Frontal cortex (tissue), 4 donors: ENCODE measurements around the gene MAMLD1. TPM values are rescaled to one million over a fixed set of nuclear protein-coding genes. Genes with fewer than 3 reads are reported as not detected.

ENCODE experiments used
- DNase-seq, 2 donors: peaks; one replicate each; pipeline ENCODE4 v3.0.0; 2012; ENCODE audit warnings: low spot score in 2 of 2
- FAIRE-seq: peaks from 2 replicates; lab custom pipeline; 2012; peaks lifted over from hg19 to GRCh38; lab: Jason Lieb, UNC
- total RNA-seq: library from RNA; depleted of rRNA; stranded (reverse); fragments of >200 nt; gene quantifications from one replicate; pipeline ENCODE4 v1.2.3, GENCODE V29; 2014
- donor health status: control.
- donor health status: control.
- donor health status: control.

The MAMLD1 gene
- total RNA-seq, 1 donor from 2014 or later: 2.4 TPM

- DNase-seq: no peak
- FAIRE-seq: no peak
Observed at GRCh38 chrX:150517303-150517910, 154.3 kb downstream of the MAMLD1 start.

GRCh38 chrX:150522494-150522893, 159.4 kb downstream of the MAMLD1 start:
- FAIRE-seq (no peak), DNase-seq (no peak)

- no peak for FAIRE-seq
Observed at GRCh38 chrX:150525061-150525919, 162.2 kb downstream of the MAMLD1 start.

GRCh38 chrX:150526692-150527091, 163.6 kb downstream of the MAMLD1 start:
- FAIRE-seq: no peak
- DNase-seq: no peak

More at GRCh38 chrX:150525061-150525919, 162.2 kb downstream of the MAMLD1 start:
- DNase-seq: peak in 1 of 2 donors; percentile 41

GRCh38 chrX:150527108-150527507, 164.0 kb downstream of the MAMLD1 start:
- DNase-seq: no peak
- no peak for FAIRE-seq

- DNase-seq (no peak), FAIRE-seq (no peak)
Observed at GRCh38 chrX:150529587-150529986, 166.5 kb downstream of the MAMLD1 start.

DNA sequence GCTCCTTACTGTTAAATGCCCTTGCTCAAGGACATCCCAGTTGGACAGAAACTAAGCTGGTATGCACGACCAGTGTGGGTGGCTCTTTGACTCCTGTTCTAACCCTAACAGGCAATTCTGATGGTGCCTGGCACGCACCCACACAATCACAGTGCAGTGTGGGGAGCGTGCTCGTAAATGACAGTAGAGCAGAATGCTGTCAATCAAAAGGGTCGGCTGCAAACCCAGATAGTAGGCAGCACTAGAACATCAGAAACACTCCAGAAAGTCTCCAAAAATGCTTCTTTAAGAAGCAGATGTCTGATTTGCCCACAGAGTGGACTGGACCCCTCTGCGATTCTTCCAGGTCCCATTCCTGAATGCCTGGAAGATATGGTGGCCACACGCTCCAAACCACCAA, 167.7 kb downstream of the MAMLD1 start:
- DNase-seq (no peak), FAIRE-seq (no peak)

GRCh38 chrX:150531467-150531866, 168.3 kb downstream of the MAMLD1 start:
- no peak for FAIRE-seq

GRCh38 chrX:150533863-150534262, 170.7 kb downstream of the MAMLD1 start:
- no peak for FAIRE-seq

More at GRCh38 chrX:150531467-150531866, 168.3 kb downstream of the MAMLD1 start:
- no peak for DNase-seq

GRCh38 chrX:150536455-150537116, 173.5 kb downstream of the MAMLD1 start:
- DNase-seq: no peak
- no peak for FAIRE-seq

More at GRCh38 chrX:150533863-150534262, 170.7 kb downstream of the MAMLD1 start:
- DNase-seq: no peak

- no peak for FAIRE-seq
- no peak for DNase-seq
Observed at GRCh38 chrX:150537851-150538250, 174.7 kb downstream of the MAMLD1 start.

DNA sequence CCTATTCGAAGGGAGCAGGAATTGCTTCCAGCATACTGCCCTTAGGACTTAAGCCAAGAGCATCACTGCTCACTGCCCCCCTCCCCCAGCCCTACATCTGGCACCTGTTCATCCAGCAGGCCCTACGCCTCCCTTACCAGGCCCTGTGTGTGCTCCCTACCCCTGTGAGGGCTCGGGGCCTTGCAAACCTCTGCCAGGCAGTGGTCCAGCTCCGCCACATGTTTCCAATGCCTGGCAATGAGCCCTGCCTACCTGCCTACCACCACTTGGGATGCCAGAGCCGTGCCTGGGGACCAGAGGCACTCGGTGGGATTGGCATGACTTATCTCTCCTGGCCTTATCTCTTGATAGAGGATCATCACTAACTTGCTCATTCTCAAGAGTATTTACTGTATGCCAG, 177.8 kb downstream of the MAMLD1 start:
- no peak for FAIRE-seq
- DNase-seq: no peak

DNA sequence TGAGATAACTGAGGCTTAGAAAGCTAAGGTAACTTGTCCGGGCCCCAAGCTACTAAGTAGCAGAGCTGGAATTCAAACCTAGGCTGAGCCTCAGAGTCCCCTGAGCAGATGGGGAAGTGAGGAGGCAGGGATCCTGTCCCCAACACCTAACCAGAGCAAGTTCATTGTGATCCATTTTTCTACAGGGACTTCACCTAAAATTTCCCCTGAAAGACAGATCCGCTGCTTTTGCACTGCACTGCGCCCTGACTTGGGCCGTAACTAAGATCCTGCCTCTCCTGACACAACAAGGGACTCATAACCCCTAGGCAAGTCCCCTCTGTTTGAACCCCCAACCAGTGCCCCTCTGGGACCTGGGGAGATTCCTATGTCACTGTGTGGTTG, 179.7 kb downstream of the MAMLD1 start:
- FAIRE-seq: no peak
- no peak for DNase-seq

DNA sequence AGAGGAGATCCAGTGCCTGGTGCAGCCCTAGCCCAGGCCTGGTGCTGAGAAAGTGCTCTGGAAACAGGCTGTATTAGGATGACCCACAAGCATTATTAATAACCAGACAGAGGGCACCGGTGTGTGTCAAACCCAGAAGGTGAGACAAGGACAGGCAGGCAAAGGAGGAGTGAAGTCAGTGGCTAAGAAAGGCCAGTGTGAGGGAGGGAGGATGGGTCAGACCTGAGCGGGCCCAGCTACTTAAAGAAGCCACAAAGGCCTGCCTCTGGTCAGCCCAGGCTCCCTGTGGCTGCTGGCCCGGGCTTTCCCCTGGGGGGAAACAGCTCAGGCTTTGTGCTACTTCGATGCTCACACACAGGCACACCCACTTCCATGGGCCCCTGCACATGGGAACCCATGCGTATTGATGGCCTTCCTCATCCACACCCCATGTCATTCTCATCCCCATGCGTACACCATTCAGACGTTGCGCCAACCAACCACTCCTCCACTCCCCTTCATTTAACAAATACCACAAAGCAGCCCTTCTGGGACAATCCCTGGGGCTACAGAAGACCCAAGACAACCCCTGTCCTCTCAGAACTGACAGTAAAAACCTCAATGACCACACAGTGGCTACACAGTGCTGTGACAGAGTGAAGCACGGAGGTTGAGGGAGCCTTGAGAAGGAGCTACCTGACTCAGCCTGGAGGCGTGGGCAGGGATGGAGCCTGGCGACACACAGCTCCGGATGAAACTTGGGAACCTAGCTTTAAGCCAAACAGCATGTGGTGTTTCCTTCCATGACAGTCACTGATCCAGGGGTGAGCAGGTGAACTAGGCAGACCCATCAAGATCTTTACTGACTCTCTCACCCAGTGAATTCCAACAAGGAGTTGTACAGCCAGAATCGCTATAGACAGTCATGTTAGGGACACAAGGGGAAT, 180.4 kb downstream of the MAMLD1 start:
- no peak for FAIRE-seq
- DNase-seq: no peak

DNA sequence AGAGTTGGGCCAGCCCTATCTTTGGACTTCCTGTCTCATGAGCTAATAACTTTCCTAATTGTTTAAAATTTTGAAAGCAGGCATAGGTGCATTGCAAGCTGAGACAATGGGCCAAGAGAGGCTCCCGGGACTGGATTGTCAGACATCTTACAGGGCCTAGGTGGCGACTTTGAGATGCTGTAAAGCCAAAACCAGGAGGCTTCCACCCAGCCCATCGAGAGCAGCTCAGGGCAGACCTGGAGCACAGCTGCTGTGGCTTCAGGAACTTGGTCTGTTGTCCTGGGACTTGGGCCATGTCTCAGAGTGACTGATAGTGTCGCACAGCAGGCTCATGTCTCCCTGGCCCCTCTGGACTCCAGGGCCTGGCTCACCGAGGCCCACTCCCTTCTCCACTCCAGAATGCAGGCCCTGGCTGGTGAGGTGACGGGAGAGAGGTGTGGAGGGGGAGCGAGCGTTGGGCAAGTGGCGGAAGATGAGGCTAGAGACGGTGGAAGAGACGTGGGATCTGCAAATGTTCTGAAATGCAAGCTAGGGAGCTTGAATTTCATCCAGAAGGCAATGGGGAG, 181.2 kb downstream of the MAMLD1 start:
- FAIRE-seq (no peak), DNase-seq (no peak)

DNA sequence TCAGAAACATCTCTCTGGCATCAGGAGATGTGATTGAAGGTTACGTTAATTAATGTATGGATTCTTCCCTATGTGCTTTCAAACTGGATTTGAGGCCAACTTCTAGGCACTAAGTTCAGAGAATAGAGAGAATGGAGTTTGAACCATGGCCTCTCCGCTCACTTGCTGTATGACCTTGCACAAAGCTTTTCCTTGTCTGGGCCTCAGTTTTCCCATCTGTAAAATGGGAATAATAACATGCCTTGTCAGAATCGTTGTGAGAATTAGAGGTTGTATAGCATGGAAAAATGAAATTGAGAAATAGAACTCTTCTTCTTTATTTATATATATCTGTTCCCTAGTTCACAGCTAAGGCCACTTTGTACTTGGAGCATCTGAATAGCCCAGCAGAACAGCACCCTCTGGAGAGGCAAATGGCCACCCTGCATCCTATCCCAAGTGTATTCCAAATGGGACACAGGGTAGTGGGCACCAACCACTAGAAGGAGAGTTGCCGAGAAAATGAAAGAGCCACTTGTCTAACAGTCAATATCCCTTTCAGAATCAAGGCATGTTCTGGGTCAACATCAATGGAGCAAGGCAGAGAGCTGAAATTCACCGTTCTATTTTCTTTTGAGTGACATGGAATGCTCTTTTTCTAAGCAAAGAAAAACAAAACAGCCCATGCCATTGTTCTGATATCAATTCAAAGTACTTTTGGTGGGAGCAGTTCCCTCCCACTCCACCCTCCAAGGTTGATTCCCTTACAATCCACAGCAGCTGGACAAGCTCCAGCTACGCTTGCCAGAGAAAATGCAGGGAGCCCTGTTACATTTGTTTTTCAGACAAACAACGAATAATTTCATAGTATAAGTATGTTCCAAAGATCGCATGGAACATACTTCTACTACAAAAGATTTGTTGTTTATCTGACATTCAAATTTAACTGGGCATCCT, 182.0 kb downstream of the MAMLD1 start:
- no peak for DNase-seq
- no peak for FAIRE-seq

DNA sequence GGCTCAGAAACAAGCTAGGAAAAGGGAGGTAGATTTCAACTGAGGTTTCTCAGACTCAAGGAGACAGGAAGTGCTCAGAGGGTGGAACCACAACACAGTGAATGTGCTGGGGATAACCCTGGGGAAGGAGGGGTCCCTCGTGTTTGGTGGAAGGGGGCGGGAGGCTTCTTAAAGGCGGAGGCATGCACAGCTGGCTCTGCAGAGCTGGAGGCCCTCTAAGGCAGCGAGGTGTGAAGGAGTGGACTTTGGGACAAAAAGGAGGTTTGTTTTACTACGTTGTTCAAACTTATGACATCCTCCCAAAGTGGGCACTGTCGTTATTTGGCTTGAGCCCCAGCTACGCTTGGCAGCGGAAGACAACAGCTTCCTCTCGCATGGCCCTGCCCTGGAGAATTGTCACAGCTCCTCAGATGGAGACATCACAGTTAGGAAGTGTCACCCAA, 183.6 kb downstream of the MAMLD1 start:
- no peak for FAIRE-seq

DNA sequence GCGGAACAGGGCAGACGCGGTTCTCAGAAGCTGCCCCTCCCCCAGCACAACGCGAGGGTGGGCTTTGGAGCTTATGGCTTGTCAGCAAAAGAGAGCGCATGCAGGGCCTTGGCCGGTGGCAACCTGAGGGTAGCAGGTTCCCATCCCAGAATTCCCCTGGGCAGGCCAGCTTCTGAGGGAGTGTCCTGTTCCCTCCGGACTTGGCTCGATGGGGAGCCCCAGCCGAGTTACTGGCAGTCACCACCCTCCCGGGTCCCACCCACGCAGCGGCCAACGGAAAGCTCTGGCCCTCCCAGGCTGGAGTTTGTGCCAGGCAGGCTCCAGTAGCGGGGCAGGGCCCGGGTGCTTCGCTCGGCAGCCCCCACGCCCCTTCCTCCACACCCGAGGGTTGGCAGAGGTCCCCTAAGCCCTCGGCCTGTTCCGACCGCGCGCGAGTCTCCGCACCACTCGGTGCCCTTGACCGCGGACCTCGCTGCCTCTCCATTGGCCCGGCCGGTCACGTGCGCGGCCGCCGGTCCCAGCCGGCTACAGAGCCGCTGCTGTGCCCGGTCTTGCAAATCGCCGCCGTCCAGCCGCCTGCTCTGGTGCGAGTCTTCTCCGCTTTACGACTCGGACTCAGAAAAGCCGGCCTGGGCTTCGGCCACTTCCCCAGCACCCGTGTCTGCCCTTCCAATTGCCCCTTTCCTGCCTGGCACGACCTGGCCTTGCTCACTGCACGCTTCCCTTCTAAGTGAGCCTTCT, 184.4 kb downstream of the MAMLD1 start:
- DNase-seq: peak; percentile 57 to 62
- no peak for FAIRE-seq

More for the DNA sequence above, 183.6 kb downstream of the MAMLD1 start:
- no peak for DNase-seq
